D721Med (cell line): ENCODE results near the gene IFNW1.
"Not testable (repeated sequence)": the region's sequence is repeated elsewhere in the genome, so short reads cannot be mapped to it uniquely, and the experiment has no call there.

Source experiments
- DNase-seq: peaks from one replicate; pipeline ENCODE4 v3.0.0; 2011; ENCODE audit warnings: low spot score; ENCODE audit not compliant: insufficient read length
- FAIRE-seq: peaks from 2 replicates; lab custom pipeline; 2011; peaks lifted over from hg19 to GRCh38; lab: Jason Lieb, UNC
- TF ChIP-seq, protein P1 (sequence below): IDR thresholded peaks from 2 replicates; pipeline ENCODE4 v1.5.1; 2012; ENCODE audit warnings: mild to moderate bottlenecking, control low read depth; ENCODE audit not compliant: insufficient read depth; ENCODE audit errors: missing control alignments

Gene IFNW1

DNA sequence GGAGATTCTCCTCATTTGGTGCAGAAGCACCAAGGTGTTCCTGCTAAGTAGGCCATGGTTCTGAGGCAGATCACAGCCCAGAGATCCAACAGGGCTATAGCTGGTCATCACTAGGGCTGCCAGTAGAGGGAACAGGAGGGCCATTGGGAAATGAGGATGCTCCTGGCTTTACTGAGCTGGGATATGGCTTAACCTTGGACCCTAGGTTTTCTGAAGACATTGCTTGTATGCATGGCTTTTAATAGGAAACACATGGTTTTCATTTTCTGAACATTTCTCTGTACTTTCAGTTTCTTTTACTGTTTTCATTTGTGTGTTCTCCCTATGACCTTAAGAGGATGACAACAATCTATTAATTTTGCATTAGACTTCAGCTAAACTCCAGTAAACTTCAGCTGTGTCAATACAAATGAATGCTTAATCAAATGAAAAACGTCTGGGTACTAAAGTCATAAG lies at the start of gene IFNW1:
TSS of gene IFNW1 (minus strand) at position 406 of the 456 bp plus-strand sequence. CDS start at position 144, 262 bp downstream.
- DNase-seq = no peak
- FAIRE-seq = no peak
- TF ChIP-seq, protein P1, sequence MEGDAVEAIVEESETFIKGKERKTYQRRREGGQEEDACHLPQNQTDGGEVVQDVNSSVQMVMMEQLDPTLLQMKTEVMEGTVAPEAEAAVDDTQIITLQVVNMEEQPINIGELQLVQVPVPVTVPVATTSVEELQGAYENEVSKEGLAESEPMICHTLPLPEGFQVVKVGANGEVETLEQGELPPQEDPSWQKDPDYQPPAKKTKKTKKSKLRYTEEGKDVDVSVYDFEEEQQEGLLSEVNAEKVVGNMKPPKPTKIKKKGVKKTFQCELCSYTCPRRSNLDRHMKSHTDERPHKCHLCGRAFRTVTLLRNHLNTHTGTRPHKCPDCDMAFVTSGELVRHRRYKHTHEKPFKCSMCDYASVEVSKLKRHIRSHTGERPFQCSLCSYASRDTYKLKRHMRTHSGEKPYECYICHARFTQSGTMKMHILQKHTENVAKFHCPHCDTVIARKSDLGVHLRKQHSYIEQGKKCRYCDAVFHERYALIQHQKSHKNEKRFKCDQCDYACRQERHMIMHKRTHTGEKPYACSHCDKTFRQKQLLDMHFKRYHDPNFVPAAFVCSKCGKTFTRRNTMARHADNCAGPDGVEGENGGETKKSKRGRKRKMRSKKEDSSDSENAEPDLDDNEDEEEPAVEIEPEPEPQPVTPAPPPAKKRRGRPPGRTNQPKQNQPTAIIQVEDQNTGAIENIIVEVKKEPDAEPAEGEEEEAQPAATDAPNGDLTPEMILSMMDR = no peak

DNA sequence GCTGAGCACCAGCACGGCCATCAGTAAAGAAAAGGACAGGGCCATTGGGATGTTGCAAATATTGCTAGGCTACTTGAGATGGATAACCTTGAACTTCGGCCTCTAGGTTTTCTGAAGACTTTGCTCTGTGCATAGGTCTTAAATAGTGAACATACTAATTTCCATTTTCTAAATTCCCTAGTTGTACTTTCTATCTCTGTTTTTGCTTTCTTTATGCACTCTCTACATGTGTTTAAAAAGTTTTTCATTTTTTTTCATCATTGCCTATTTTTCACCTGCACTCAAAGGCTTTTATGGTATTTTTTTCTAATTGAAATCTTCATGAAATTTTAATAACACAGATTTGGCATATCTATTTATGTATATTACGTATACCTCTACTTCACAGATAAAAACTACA lies 45.9 kb upstream of the IFNW1 start, which contains the start of gene IFNA4:
TSS of gene IFNA4 (minus strand) at position 101 of the 400 bp plus-strand sequence. CDS start at position 45, 56 bp downstream.
- not testable (repeated sequence) for DNase-seq, FAIRE-seq

DNA sequence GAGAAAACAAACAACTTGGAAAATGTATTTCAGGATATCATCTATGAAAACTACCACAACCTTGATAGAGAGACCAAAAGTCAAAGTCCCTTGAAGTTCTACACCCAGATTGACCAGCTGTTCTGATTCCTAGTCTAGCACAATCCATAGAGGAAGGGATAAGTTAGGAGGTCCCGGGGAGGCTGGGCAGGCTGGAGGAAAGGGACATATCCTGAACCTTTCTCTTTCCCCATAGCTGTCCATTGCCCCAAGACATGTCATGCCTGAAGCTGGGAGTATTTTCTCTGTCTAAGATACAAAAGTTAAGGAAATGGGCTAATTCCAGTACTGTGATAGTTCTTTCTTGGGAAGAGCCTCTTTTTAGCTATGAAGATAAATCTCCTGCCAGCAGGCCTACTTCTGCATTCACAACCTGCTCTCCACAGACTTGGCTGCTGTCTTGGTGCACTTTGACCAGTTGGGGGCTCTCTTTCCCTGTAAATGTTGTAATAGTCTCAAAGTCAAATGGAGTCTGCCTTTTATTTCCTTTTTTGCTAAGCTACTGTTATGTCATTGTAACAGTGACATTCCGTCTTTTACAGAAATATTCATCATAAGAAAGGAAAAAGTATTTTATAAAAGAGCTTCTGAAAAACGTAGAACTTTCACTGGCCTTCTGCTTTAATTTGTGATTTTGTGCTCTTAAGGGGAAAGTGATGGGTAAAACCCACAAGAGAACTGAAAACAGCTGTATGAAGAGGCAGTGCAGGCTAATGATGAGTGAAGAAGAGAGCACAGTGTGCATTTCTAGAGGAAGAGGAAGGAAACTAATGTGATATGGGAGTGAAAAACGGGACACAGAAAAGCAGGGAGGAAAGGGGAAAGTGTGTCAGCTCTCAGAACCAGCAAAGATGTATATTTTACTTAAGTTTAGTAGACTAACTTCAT lies 41.4 kb upstream of the IFNW1 start:
- FAIRE-seq, DNase-seq: not testable (repeated sequence)

DNA sequence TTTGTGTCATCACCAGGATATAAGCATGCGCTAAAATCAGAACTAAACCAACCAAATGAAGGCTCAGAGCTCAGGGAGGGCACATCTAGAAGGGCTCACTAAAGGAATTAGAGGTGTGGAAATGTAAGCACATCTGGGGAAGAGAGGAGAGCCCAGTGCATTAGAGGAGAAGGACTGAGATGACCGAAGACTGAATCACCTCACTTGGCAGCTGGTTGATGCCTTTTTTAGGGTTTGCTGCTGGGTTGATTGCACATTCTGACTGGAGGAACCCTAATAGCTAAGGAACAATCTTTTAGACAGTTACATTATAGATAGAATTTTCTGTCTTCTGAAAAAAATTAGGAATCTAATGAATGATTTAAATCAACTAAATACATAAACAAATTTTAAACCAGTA lies 33.0 kb upstream of the IFNW1 start:
- DNase-seq (no peak), FAIRE-seq (no peak)
- TF ChIP-seq, protein P1 = no peak

More for the DNA sequence above, 41.4 kb upstream of the IFNW1 start:
- TF ChIP-seq, protein P1 = peak; percentile 39

DNA sequence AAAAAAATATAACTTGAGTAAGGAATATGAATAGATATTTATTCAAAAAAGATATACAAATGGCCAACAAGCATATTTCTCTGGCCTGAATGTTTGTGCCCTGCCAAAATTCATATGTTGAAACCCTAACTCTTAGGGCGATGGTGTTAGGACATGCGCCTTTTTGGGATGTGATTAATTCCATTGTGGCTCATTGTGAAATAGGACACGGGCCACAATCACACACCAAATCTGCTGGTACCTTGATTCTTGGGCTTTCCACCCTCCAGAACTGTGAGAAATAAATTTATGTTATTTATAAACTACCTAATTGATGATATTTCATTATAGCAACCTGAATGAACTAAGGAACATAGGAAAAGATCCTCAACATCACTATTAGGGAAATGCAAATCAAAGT lies 30.5 kb upstream of the IFNW1 start:
- TF ChIP-seq, protein P1 = no peak
- FAIRE-seq (no peak), DNase-seq (no peak)

DNA sequence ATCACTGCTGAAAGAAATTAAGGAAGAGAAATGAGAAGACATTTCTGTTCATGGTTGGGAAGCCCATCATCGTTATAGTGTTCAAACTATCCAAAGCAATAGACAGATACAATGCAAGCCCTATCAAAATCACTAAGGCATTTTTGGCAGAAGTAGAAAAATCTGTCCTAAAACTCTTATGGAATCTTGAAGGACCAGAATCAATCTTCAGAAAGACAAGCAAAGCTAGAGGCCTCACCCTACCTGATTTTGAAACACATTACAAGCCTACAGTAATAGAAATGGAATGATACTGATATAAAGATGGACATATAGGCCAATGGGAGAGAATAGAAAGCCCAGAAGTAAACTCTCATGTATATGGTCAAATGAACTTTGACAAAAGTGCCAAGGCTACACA lies 29.7 kb upstream of the IFNW1 start:
- DNase-seq (no peak), FAIRE-seq (no peak)
- TF ChIP-seq, protein P1 = no peak

DNA sequence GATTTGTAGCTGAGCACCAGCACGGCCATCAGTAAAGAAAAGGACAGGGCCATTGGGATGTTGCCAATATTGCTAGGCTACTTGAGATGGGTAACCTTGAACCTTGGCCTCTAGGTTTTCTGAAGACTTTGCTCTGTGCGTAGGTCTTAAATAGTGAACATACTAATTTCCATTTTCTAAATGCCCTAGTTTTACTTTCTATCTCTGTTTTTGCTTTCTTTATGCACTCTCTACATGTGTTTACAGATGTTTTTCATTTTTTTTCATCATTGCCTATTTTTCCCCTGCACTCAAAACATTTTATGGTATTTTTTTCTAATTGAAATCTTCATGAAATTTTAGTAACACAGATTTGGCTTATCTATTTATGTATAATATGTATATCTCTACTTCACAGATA lies 24.9 kb upstream of the IFNW1 start, which contains the start of gene IFNA21:
TSS of gene IFNA21 (minus strand) at position 101 of the 400 bp plus-strand sequence. CDS start at position 53, 48 bp downstream.
- not testable (repeated sequence) for DNase-seq, FAIRE-seq

DNA sequence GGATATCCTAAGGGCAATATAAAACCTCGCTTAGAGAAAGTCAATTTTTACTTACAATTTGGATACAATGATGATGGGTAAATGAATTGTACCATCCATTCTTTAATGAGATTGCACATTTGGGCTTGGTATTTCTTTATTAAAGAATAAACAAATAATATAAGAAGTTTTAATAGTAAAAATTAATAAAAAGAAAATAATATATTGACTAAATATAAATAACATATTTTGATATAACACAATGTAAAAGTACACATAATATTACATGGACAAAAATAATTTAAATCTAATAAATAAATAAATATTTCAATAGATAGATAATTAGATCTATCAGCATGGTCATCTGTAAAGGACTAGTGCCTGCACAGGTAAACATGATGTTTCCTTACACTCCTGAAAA lies 23.9 kb upstream of the IFNW1 start:
- no peak for FAIRE-seq
- TF ChIP-seq, protein P1 = no peak
- no peak for DNase-seq
